NB4 (cell line): Measurements from ENCODE around the gene CATSPERB.

Experiments used
- MAX ChIP-seq: IDR thresholded peaks from 2 replicates; pipeline ENCODE4 v1.6.1; 2011; ENCODE audit warnings: low read depth, low read length
- TF ChIP-seq, protein P1 (sequence below): IDR thresholded peaks from one replicate; pipeline ENCODE4 v1.5.1; 2012; ENCODE audit warnings: low read depth, low read length

- TF ChIP-seq, protein P1, sequence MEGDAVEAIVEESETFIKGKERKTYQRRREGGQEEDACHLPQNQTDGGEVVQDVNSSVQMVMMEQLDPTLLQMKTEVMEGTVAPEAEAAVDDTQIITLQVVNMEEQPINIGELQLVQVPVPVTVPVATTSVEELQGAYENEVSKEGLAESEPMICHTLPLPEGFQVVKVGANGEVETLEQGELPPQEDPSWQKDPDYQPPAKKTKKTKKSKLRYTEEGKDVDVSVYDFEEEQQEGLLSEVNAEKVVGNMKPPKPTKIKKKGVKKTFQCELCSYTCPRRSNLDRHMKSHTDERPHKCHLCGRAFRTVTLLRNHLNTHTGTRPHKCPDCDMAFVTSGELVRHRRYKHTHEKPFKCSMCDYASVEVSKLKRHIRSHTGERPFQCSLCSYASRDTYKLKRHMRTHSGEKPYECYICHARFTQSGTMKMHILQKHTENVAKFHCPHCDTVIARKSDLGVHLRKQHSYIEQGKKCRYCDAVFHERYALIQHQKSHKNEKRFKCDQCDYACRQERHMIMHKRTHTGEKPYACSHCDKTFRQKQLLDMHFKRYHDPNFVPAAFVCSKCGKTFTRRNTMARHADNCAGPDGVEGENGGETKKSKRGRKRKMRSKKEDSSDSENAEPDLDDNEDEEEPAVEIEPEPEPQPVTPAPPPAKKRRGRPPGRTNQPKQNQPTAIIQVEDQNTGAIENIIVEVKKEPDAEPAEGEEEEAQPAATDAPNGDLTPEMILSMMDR, result peak; percentile 18
- no peak for TF ChIP-seq MAX
Observed at GRCh38 chr14:91568626-91569025, 163.3 kb downstream of the CATSPERB start.
